Measurements from ENCODE around the gene ZNF407.

Gene ZNF407

GRCh38 chr18:74679006-74679678 lies 81.5 kb downstream of the ZNF407 start (continued):
- TF ChIP-seq ZNF169 (tag by site-specific recombination; IDR thresholded peaks at IDR 0.05) (no peak), ZNF501 (tag by site-specific recombination; IDR thresholded peaks at IDR 0.05) (no peak), ZNF785 (tag by site-specific recombination; IDR thresholded peaks at IDR 0.05) (no peak)

- TF ChIP-seq ZNF777 (tag by site-specific recombination; IDR thresholded peaks at IDR 0.05; ENCODE audit: borderline replicate concordance) (no peak), ZBTB10 (tag by site-specific recombination; IDR thresholded peaks at IDR 0.05) (no peak), ZNF292 (tag by site-specific recombination; IDR thresholded peaks at IDR 0.05; ENCODE audit: borderline replicate concordance, low read depth) (no peak), ZNF624 (tag by site-specific recombination; IDR thresholded peaks at IDR 0.05) (no peak), ZNF518A (tag by site-specific recombination; conservative IDR thresholded peaks at IDR 0.05; ENCODE audit: low read depth) (no peak)
- Histone ChIP-seq H3K27ac (ENCODE audit: extremely low read depth, low read depth, low read length) (no peak overlapping the region), H3K36me3 (ENCODE audit: control insufficient read depth in 2 of 2, insufficient read depth in 1 of 2, low read length in 2 of 2) (peaks cover 0 to 4% of the 10 kb centered on the region in 2 experiments; a peak in 1 of 3 replicates), H3K9me3 (ENCODE audit: control insufficient read depth, insufficient read depth, low read depth, low read length) (no peaks in the 10 kb centered on the region; the same call in 1 of the 2 replicates), H3K4me1 (ENCODE audit: control insufficient read depth, insufficient read depth, low read length) (peaks cover 14% of the 10 kb centered on the region), H3K4me3 (ENCODE audit: low read depth, low read length) (no peak overlapping the region)
- POLR2A ChIA-PET, result no interaction called here
- CTCF ChIA-PET, result interaction anchor here (0.7 kb wide), 2 partner anchors 15 to 625 kb away, joined by 3 read pairs; no protein-coding TSS in a partner anchor
Measured at GRCh38 chr18:74679679-74680076, 82.0 kb downstream of the ZNF407 start.

- CTCF ChIA-PET, result interaction anchor here (0.6 to 1.3 kb wide), 5 partner anchors 25 to 789 kb away, joined by 3 to 5 read pairs (median 3); no protein-coding TSS in a partner anchor
- no peak overlapping the region for H3K4me3 ChIP-seq (ENCODE audit: low read depth, low read length)
- H3K4me1 ChIP-seq (ENCODE audit: control insufficient read depth, insufficient read depth, low read length), result peaks cover 16% of the 10 kb centered on the region
- POLR2A ChIA-PET, result no interaction called here
- H3K36me3 ChIP-seq (ENCODE audit: control insufficient read depth in 2 of 2, insufficient read depth in 1 of 2, low read length in 2 of 2), result no peaks in the 10 kb centered on the region; a peak in 1 of 3 replicates
- no peaks in the 10 kb centered on the region; the same call in 1 of the 2 replicates for H3K9me3 ChIP-seq (ENCODE audit: control insufficient read depth, insufficient read depth, low read depth, low read length)
- H3K27ac ChIP-seq (ENCODE audit: extremely low read depth, low read depth, low read length), result no peak overlapping the region
- TF ChIP-seq ZNF133 (tag by site-specific recombination; IDR thresholded peaks at IDR 0.05) (peak; percentile 85), KLF1 (tag by site-specific recombination; IDR thresholded peaks at IDR 0.05) (no peak), ZNF394 (tag by site-specific recombination; IDR thresholded peaks at IDR 0.05; ENCODE audit: borderline replicate concordance) (no peak)
Measured at GRCh38 chr18:74682141-74682990, 84.7 kb downstream of the ZNF407 start.

Data from HEK293 (cell line).